Common myeloid progenitor, CD34-positive (primary cell): ENCODE data around the gene LRRC28.

Experiments
- CTCF ChIA-PET: fragments of 350-600 bp; sonication (Branson Sonifier 250); formaldehyde crosslinking; loops from one replicate; lab custom pipeline; 2021; ENCODE audit warnings: antibody characterized with exemption; lab: Charles Lee
- POLR2A ChIA-PET: fragments of 350-600 bp; sonication (Branson Sonifier 250); formaldehyde crosslinking; loops from one replicate; lab custom pipeline; 2021; ENCODE audit warnings: antibody characterized with exemption; lab: Charles Lee
- DNase-seq, 3 donors: peaks; one replicate each; pipeline versions ENCODE4 v3.0.0 to v3.0.0-alpha.2; 2013
- H3K27ac ChIP-seq, 2 experiments: 1 replicate in 1 of 2; 2 replicates in 1 of 2; pipeline ENCODE4 v1.7.0; 2013; ENCODE audit warnings: inconsistent platforms in 2 of 2, low read length in 2 of 2, mild to moderate bottlenecking in 2 of 2, low read depth in 1 of 2, moderate library complexity in 1 of 2; ENCODE audit not compliant: severe bottlenecking in 2 of 2, insufficient read depth in 1 of 2, poor library complexity in 1 of 2
- H3K27me3 ChIP-seq, 5 experiments: replicated peaks in 2 of 5; 1 replicate in 3 of 5; 2 replicates in 2 of 5; pipeline versions ENCODE4 v1.6.1 to v1.7.0; 2013; ENCODE audit warnings: low read length in 4 of 5, mild to moderate bottlenecking in 2 of 5, moderate library complexity in 2 of 5, inconsistent platforms in 1 of 5; ENCODE audit not compliant: insufficient read depth in 5 of 5, control insufficient read depth in 4 of 5
- H3K36me3 ChIP-seq, 4 experiments: 1 replicate in 2 of 4; 2 replicates in 2 of 4; pipeline versions ENCODE4 v1.6.1 to v1.7.0; 2013; ENCODE audit warnings: low read length in 3 of 4, control low read depth in 1 of 4, mild to moderate bottlenecking in 1 of 4; ENCODE audit not compliant: control insufficient read depth in 4 of 4, insufficient read depth in 4 of 4
- H3K4me1 ChIP-seq, 4 experiments: 1 replicate in 3 of 4; 2 replicates in 1 of 4; pipeline versions ENCODE4 v1.6.1 to v1.7.1; 2013; ENCODE audit warnings: low read length in 3 of 4, mild to moderate bottlenecking in 3 of 4, control low read depth in 1 of 4, inconsistent platforms in 1 of 4, moderate library complexity in 1 of 4; ENCODE audit not compliant: control insufficient read depth in 4 of 4, insufficient read depth in 4 of 4; ENCODE audit errors: control extremely low read depth in 1 of 4
- H3K4me3 ChIP-seq, 7 experiments: 1 replicate in 4 of 7; 2 replicates in 3 of 7; pipeline versions ENCODE4 v1.5.1 to v1.7.0; 2013; ENCODE audit warnings: mild to moderate bottlenecking in 7 of 7, low read length in 6 of 7, moderate library complexity in 6 of 7, inconsistent platforms in 2 of 7, low read depth in 2 of 7, control low read depth in 1 of 7; ENCODE audit not compliant: insufficient read depth in 4 of 7, control insufficient read depth in 1 of 7; ENCODE audit errors: extremely low read depth in 1 of 7
- H3K9me3 ChIP-seq, 5 experiments: 1 replicate in 4 of 5; 2 replicates in 1 of 5; pipeline versions ENCODE4 v1.6.1 to v1.7.1; 2013; ENCODE audit warnings: low read length in 4 of 5, mild to moderate bottlenecking in 2 of 5, inconsistent platforms in 1 of 5, low read depth in 1 of 5, moderate library complexity in 1 of 5; ENCODE audit not compliant: control insufficient read depth in 4 of 5, insufficient read depth in 2 of 5; ENCODE audit errors: control extremely low read depth in 1 of 5
- WGBS: methylation state at CpG from one replicate; pipeline ENCODE4 v1.1.5; 2013; ENCODE audit not compliant: insufficient coverage; 5-methylcytosine and 5-hydroxymethylcytosine counted together

LRRC28 gene

GRCh38 chr15:99212406-99212805 lies 38.9 kb upstream of the LRRC28 start:
- no peaks in the 10 kb centered on the region for H3K9me3 ChIP-seq
- H3K4me3 ChIP-seq, result no peak overlapping the region
- no peak overlapping the region for H3K27ac ChIP-seq
- CTCF ChIA-PET, result interaction anchor here (1.4 to 2.0 kb wide), 2 partner anchors 35 to 114 kb away, joined by 5 to 6 read pairs; no protein-coding TSS in a partner anchor
- no peak for DNase-seq
- H3K27me3 ChIP-seq, result no peaks in the 10 kb centered on the region
- WGBS, result 93% methylated on average over 5 of the region's 7 CpGs
- POLR2A ChIA-PET, result no interaction called here
- no peaks in the 10 kb centered on the region for H3K4me1 ChIP-seq
- peaks cover 0 to 3% (median 2%) of the 10 kb centered on the region in 4 experiments for H3K36me3 ChIP-seq

GRCh38 chr15:99213187-99213811 lies 38.0 kb upstream of the LRRC28 start:
- H3K36me3 ChIP-seq, result peaks cover 3 to 8% (median 4%) of the 10 kb centered on the region in 4 experiments
- no peaks in the 10 kb centered on the region for H3K4me1 ChIP-seq
- no peak overlapping the region for H3K27ac ChIP-seq
- DNase-seq, result peak; percentile 43 to 71 (median 62)
- H3K4me3 ChIP-seq, result no peak overlapping the region
- ChIA-PET CTCF (interaction anchor here (0.6 to 2.0 kb wide), 9 partner anchors 13 to 656 kb away, joined by 3 to 8 read pairs (median 4); partner anchors contain the start of gene SYNM), POLR2A (interaction anchor here (0.5 kb wide), 1 partner anchor 13 kb away, joined by 3 read pairs; no protein-coding TSS in a partner anchor)
- WGBS, result no CpG with 5 or more reads among the region's 1 CpG
- H3K27me3 ChIP-seq, result no peaks in the 10 kb centered on the region
- H3K9me3 ChIP-seq, result no peaks in the 10 kb centered on the region

DNA sequence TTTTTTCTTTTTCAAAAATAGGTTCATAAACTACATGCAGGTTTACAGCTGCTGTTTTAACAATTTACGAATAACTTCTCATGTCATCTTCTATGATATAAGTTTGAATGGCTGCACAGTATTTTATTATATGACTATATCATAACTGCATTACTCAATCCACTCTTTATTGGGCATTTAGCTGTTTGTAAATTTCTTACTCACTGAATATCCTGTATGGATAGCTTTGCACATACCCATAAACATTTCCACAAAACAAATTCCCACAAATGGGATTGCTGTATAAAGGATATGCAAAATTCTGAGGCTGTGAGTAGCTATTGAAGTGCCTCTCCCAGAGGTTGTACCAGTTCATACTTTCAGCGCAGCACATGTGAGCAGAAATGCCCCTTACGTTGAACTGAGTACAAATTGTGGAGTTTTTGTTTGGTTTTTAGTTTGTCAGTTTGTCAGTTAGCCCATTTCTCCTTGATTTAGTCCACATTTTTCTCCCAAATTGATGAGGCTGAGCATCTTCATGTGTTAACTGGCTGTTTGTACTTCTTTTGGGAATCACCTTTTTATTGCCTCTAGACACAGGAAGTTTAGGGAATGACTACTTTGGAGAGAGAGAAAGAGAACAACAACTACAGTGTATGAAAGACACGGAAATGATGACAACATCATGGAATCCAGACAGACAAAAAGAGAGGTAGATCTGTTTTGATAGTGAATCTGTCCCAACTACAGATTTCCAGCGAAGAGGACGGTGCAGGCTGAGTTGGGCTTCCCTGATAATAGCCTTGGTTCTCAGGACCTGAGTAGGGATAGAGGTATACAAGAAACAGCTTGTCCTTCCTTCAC lies 26.7 kb upstream of the LRRC28 start:
- ChIA-PET POLR2A (interaction anchor here (0.6 kb wide), 1 partner anchor 131 kb away, joined by 3 read pairs; no protein-coding TSS in a partner anchor), CTCF (interaction anchor here (1.2 kb wide), 1 partner anchor 48 kb away, joined by 3 read pairs; no protein-coding TSS in a partner anchor)
- Histone ChIP-seq H3K27ac (no peak overlapping the region), H3K9me3 (no peaks in the 10 kb centered on the region), H3K36me3 (peaks cover 3 to 24% (median 16%) of the 10 kb centered on the region in 4 experiments), H3K4me3 (no peak overlapping the region), H3K27me3 (no peaks in the 10 kb centered on the region), H3K4me1 (no peaks in the 10 kb centered on the region)
- no peak for DNase-seq
- 100% methylated on average over 3 of the region's 6 CpGs for WGBS

DNA sequence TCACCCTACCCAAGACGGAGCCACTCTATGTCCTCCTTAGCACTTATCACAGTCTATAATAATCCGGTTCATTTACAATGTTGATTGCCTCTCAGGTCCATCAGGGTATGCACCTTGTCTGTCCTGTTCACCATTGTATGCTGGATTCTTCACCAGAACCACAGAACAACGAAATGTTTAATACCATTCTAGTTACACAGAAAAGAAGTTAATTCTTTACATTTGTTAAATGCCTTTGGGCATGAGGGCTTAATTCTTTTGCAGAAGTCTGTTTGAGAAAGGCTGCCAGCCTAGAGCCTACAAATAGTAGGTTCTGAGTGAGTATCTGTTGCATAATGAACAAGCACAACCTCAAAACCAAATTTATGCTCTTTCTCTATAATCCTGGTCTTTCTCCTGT lies 24.5 kb upstream of the LRRC28 start:
- Histone ChIP-seq H3K27me3 (no peaks in the 10 kb centered on the region), H3K27ac (no peak overlapping the region), H3K36me3 (peaks cover 3 to 16% (median 10%) of the 10 kb centered on the region in 4 experiments), H3K4me1 (no peaks in the 10 kb centered on the region), H3K9me3 (no peaks in the 10 kb centered on the region), H3K4me3 (no peak overlapping the region)
- CTCF ChIA-PET, result interaction anchor here (1.4 kb wide), 1 partner anchor 13 kb away, joined by 3 read pairs; no protein-coding TSS in a partner anchor
- POLR2A ChIA-PET, result interaction anchor here (0.6 kb wide), 1 partner anchor 13 kb away, joined by 3 read pairs; no protein-coding TSS in a partner anchor
- 44% methylated on average over 2 of the region's 3 CpGs for WGBS
- DNase-seq, result no peak

DNA sequence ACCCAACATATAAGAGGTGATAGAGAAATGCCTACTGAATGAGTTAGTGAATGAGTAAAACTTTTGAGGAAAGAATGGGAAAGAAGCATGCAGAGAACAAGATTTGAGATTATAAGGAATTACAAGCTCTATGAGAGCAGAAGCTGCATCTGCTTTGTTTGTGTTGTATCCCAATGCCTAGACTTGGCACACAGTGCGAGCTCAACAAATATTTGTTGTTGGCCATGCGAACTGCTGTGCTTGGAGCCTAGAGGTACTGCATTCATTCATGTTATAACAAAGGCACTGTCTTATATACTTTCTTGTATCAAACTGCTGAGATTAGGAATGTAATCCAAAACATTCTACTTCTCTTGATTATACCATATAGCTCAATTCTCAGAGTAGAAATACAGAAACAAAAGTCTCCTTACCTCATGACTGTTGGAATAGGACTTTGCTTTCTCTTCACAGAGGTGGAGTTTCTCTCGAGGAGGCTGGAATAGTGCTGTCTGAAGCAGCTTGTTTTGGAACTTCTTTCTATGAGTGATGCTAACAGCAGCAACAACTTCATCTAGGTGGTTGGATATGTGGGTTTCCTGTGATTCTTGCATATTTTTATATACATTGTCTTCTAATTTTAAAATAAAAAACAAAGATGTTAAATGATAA lies 23.0 kb upstream of the LRRC28 start:
- H3K4me3 ChIP-seq, result no peak overlapping the region
- no peaks in the 10 kb centered on the region for H3K27me3 ChIP-seq
- CTCF ChIA-PET, result interaction anchor here (1.3 kb wide), 1 partner anchor 13 kb away, joined by 3 read pairs; no protein-coding TSS in a partner anchor
- peaks cover 3 to 15% (median 10%) of the 10 kb centered on the region in 4 experiments for H3K36me3 ChIP-seq
- H3K27ac ChIP-seq, result no peak overlapping the region
- POLR2A ChIA-PET, result no interaction called here
- no peaks in the 10 kb centered on the region for H3K9me3 ChIP-seq
- DNase-seq, result no peak
- no peaks in the 10 kb centered on the region for H3K4me1 ChIP-seq
- WGBS, result 100% methylated on average over 1 of the region's 3 CpGs

GRCh38 chr15:99230867-99231266 lies 20.4 kb upstream of the LRRC28 start:
- no peaks in the 10 kb centered on the region for H3K27me3 ChIP-seq
- DNase-seq, result no peak
- no peak overlapping the region for H3K4me3 ChIP-seq
- H3K27ac ChIP-seq, result no peak overlapping the region
- H3K9me3 ChIP-seq, result no peaks in the 10 kb centered on the region
- peaks cover 3 to 6% (median 4%) of the 10 kb centered on the region in 4 experiments for H3K36me3 ChIP-seq
- CTCF ChIA-PET, result no interaction called here
- POLR2A ChIA-PET, result interaction anchor here (0.6 kb wide), 1 partner anchor 14 kb away, joined by 3 read pairs; no protein-coding TSS in a partner anchor
- H3K4me1 ChIP-seq, result no peaks in the 10 kb centered on the region
- no CpG with 5 or more reads among the region's 4 CpGs for WGBS
